Stimulated activated CD4-positive, alpha-beta T cell treated with anti-CD3 and anti-CD28 coated beads, Interleukin-12 subunit alpha, Interleukin-12 subunit beta, amount 100 ng/mL, for 4 hours (primary cell): Measurements from ENCODE around the gene ELOVL2.
"Not testable (repeated sequence)": the region's sequence is repeated elsewhere in the genome, so short reads cannot be mapped to it uniquely, and the experiment has no call there.

Source experiments
- DNase-seq: peaks from one replicate; pipeline ENCODE4 v3.0.0-alpha.2; 2020

The ELOVL2 gene

GRCh38 chr6:11021003-11021402, 23.1 kb downstream of the ELOVL2 start:
- no peak for DNase-seq

GRCh38 chr6:11018225-11018624, 25.9 kb downstream of the ELOVL2 start:
- DNase-seq, result no peak

- no peak for DNase-seq
Measured at GRCh38 chr6:11017090-11017489, 27.0 kb downstream of the ELOVL2 start.

GRCh38 chr6:11016452-11016851, 27.7 kb downstream of the ELOVL2 start:
- no peak for DNase-seq

- DNase-seq, result no peak
Measured at GRCh38 chr6:11015102-11015501, 29.0 kb downstream of the ELOVL2 start.

GRCh38 chr6:11013721-11014070, 30.4 kb downstream of the ELOVL2 start:
- no peak for DNase-seq

GRCh38 chr6:11012976-11013720, 31.0 kb downstream of the ELOVL2 start:
- no peak for DNase-seq

- DNase-seq, result no peak
Measured at GRCh38 chr6:11012295-11012754, 31.8 kb downstream of the ELOVL2 start.

GRCh38 chr6:11011787-11012234, 32.3 kb downstream of the ELOVL2 start:
- DNase-seq, result no peak

GRCh38 chr6:11009353-11009752, 34.8 kb downstream of the ELOVL2 start:
- DNase-seq, result no peak

- no peak for DNase-seq
Measured at GRCh38 chr6:11008821-11009220, 35.3 kb downstream of the ELOVL2 start.

GRCh38 chr6:11007715-11008608, 36.1 kb downstream of the ELOVL2 start:
- no peak for DNase-seq

- DNase-seq, result no peak
Measured at GRCh38 chr6:11006061-11006460, 38.0 kb downstream of the ELOVL2 start.

GRCh38 chr6:11003297-11003696, 40.8 kb downstream of the ELOVL2 start:
- DNase-seq, result not testable (repeated sequence)

GRCh38 chr6:11002176-11002575, 41.9 kb downstream of the ELOVL2 start:
- DNase-seq, result no peak

GRCh38 chr6:10999994-11000393, 44.1 kb downstream of the ELOVL2 start:
- DNase-seq, result no peak

GRCh38 chr6:10995114-10995707, 48.9 kb downstream of the ELOVL2 start:
- DNase-seq, result no peak

GRCh38 chr6:10993896-10994295, 50.2 kb downstream of the ELOVL2 start:
- no peak for DNase-seq

GRCh38 chr6:10991115-10991514, 53.0 kb downstream of the ELOVL2 start:
- no peak for DNase-seq

- DNase-seq, result no peak
Measured at GRCh38 chr6:10989587-10989986, 54.5 kb downstream of the ELOVL2 start.

- DNase-seq, result not testable (repeated sequence)
Measured at GRCh38 chr6:10984959-10985358, 59.1 kb downstream of the ELOVL2 start.

- no peak for DNase-seq
Measured at GRCh38 chr6:10981409-10981808, 62.7 kb downstream of the ELOVL2 start.

GRCh38 chr6:10979603-10980002, 64.5 kb downstream of the ELOVL2 start:
- DNase-seq, result no peak
